CD4-positive, alpha-beta T cell treated with Interleukin-6 for 4 hours (primary cell): Measurements from ENCODE around the gene ASRGL1.
"Not testable (repeated sequence)": the region's sequence is repeated elsewhere in the genome, so short reads cannot be mapped to it uniquely, and the experiment has no call there.

Source experiments
- DNase-seq: peaks from one replicate; pipeline ENCODE4 v3.0.0-alpha.2; 2020; ENCODE audit warnings: mixed read lengths

Gene ASRGL1

DNA sequence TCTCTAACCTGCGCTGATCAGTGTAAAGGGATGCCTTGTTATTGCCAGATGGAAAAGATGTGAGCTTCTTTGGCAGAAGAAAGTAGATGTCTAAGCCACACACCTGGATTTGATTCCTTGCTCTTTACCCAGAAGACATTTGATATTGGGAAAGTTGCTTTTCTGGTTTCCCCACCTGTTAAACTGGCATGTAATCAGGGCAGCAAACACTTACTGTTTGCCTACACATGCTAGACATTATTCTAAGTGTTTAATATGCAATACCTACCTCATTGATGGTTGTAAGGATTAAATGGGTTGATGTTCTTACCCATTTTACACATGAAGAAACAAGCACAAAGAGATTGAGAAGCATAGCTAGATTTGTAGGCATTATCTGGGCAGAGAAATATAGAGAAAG, 16.6 kb downstream of the ASRGL1 start:
- no peak for DNase-seq

- DNase-seq: no peak
These were observed 21.0 kb downstream of the ASRGL1 start for GRCh38 chr11:62358273-62358672.

DNA sequence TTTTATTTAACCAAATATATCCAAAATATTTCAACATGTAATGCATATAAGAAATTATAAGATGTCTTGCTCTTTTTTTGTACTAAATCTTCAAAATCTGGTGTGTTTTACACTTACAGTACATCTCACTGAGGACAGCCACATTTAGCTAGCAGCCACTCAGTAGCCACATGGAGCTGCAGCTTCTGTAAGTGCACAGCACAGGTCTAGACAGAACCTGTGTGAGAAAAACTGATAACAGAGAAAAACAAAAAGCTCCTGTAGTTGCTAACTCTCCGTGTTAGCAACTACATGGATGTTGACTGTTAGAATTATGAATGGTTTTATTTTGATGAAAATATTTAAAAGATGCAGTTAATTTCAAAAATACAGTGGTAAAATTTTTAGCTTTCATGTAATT, 22.2 kb downstream of the ASRGL1 start:
- DNase-seq: no peak

- no peak for DNase-seq
These were observed 23.4 kb downstream of the ASRGL1 start for GRCh38 chr11:62360685-62361084.

GRCh38 chr11:62368861-62369477, 31.7 kb downstream of the ASRGL1 start:
- DNase-seq: not testable (repeated sequence)

DNA sequence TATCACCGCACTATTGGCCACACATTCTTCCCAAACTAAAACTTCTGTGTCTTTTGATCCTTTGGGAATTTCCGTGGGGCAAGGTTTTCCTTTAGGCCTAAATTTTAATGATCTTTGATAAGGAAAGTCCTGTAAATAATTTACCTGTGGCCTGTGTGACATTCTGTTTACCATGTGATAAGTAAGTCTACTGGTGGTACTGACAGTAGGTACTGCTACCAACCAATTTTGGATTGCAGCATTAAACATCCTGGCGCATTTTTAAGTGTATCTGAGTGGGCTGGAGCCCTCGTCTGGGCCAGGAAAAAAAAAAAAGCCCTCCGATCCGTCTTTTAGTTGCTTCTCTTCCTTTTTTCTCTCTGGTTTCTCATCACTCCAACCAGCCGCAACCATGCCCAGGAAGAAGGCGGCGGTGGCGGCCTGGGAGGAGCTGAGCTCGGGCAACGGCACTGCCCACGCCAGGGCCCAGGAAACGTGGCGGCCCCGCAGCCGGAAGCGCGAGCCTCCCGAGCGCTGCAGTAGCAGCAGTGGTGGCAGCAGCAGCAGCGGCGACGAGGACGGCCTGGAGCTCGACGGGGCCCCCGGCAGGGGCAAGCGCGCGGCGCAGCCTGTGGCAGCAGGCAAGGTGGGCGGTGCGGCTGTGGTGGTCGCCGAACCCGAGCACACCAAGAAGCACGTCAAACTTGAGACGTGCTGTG, 33.6 kb downstream of the ASRGL1 start:
- DNase-seq: peak; percentile 62

GRCh38 chr11:62372871-62373270, 35.6 kb downstream of the ASRGL1 start:
- no peak for DNase-seq

DNA sequence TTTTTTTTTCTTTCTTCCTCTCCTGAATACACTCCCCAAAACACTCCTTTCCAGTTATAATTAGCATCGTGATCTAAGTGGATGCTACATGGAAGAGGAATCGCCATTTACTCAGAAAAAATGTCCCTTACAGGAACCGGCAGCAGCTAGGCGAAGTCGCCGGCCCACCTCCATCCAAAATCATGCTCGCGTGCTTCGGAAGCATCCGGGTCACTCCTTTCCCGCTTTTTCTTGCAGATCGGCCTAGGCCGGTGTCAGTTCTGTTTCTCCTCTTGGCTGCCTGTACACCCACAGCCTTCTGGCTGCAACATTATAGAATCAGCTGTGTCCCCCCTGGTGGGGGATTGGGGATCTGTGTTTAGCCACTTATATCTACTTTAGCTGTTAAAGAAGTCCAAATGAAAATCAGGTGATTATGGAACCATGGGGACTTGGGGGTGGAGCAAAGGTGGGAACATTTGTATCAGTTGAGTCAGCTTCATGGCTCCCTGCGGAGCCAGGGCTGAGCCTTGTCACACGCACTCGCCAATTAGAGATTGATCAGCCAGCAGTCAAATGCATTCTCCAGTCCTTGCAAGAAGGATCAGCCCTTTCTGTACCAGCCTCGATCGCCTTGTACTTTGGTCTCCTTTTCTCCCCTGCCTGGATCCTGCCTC, 36.3 kb downstream of the ASRGL1 start:
- no peak for DNase-seq

- DNase-seq: no peak
These were observed 37.6 kb downstream of the ASRGL1 start for GRCh38 chr11:62374801-62375200.

DNA sequence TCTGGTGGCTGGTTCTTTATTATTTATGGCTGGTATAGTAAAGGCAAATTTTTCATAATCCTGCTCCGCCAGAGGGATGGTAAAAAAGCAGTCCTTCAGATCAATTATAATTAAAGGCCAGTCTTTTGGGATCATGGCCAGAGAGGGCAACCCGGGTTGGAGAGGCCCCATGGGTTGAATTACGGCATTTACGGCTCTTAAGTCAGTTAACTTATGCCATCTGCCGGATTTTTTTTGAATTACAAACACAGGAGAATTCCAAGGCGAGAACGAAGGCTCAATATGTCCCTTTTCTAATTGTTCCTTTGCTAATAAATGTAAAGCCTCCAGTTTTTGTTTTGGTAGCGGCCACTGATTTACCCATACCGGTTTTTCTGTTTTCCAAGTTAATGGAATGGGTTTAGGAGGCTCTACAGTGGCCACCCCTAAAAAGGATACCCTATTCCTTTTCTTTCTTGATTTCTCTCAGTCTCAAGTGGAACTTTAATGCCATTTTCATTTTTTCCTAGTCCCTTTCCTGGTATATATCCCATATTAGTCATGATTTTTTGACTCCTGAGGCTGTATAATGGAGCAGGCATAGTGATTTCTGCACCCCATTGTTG, 41.3 kb downstream of the ASRGL1 start:
- not testable (repeated sequence) for DNase-seq

GRCh38 chr11:62379586-62379985, 42.3 kb downstream of the ASRGL1 start:
- DNase-seq: not testable (repeated sequence)

DNA sequence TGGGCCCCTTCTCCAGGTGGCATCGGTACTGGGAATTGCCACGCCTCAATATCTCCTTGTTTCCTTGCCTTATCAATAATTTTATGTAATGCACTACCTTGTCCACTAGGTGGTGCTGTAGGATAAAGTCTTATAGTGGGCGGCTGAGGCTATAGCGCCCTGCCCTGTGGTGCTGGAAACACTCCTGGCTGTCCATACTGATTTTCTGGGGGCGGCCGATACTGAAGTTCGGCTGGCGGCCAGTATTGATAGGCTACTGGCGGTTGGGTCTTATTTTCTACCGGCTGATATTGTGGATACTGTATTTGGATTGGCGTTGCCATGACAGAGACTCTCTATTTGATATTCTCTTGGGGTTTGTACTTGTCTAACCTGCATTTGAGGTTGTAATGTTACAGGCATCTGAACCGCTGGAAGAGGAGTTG, 43.6 kb downstream of the ASRGL1 start:
- peak; percentile 48 for DNase-seq

GRCh38 chr11:62383822-62384221, 46.6 kb downstream of the ASRGL1 start:
- DNase-seq: no peak

GRCh38 chr11:62386083-62386482, 48.8 kb downstream of the ASRGL1 start:
- not testable (repeated sequence) for DNase-seq

DNA sequence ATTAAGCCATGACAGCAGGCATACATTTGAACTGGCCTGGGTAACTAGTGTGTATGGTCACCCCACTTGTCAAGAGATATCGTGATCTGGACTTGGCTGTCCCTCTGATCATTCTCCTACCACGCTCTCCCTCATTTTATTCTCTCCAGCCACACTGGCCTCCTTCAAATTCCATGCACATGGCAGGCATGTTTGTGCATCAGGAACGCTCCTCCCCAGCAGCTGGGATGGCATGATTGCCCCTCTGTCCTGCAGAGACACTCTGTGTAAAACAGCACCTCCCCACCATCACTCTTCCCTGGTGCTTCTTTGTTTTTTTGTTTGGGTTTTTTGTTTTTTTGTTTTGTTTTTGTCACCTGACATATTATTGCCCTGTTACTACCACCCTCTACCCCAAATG, 50.1 kb downstream of the ASRGL1 start:
- DNase-seq: no peak

DNA sequence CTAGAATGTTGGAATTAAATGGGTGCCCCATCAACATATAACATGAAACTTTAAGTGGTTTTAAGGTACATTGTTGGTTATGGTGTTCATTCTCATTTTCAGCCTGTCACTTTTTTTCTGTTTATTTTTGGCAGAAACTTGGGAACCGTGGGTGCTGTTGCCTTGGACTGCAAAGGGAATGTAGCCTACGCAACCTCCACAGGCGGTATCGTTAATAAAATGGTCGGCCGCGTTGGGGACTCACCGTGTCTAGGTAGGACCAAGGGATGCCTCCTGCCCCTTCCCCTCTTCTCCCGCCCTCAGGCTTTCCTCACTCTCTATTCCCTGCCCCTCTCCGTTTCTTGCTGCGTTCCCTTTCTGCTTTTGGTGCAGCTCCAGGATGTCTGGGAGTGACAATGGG, 51.8 kb downstream of the ASRGL1 start:
- DNase-seq: no peak

DNA sequence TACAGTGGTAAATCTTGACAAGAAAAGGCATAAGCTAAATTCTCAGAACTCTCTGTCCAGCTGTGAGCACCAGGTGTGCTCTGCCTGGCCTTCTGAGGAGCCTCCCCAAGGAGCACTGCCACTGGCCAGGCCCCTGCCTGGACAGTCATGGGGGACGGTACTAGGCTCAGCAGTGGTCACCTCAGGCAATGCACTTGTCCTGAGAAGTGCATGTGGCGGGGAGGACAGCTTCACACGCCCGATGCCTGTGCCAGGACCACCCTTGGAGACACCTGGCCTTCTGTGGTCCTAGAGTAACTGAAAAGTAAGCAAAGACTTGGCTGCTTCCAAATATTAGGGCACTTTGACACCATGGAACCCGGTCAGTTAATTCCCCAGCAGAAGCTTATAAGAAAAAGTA, 53.0 kb downstream of the ASRGL1 start:
- DNase-seq: no peak

GRCh38 chr11:62390722-62391121, 53.5 kb downstream of the ASRGL1 start:
- no peak for DNase-seq

GRCh38 chr11:62391642-62392425, 54.6 kb downstream of the ASRGL1 start:
- DNase-seq: no peak

DNA sequence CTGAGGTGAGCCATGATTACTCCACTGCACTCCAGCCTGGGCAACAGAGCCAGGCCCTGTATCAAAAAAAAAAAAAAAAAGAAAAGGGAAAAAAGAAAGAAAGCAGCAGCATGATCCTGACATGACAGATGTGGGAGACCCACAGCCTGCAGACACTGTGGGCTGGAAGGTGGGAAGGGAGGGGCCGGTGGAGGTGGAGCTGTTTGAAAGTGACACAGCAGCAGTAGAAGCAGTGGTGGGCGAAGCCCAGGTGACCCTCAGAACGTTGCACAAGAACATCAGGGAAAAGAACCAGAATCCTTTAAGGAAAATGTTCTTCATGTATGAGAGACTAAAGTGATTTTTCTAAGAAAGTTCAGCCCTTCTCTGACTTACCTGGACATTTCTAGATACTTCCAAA, 55.3 kb downstream of the ASRGL1 start:
- DNase-seq: no peak

- DNase-seq: peak; percentile 50
These were observed 55.9 kb downstream of the ASRGL1 start for GRCh38 chr11:62393061-62393611.

DNA sequence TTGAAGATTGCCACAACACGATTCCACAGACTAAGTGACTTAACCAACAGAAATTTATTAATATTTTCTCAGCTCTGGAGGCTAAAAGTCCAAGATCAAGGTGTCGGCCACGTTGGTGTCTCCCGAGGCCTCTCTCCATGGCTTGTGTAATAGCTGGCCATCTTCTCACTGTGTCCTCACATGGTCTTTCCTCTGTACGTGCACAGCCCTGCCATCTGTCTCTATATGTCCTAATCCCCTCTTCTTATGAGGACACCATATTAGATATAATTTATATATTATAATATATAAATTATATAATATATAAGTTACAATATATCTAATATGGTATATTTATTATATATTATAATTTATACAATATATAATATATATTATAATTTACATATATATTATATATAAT, 56.5 kb downstream of the ASRGL1 start:
- DNase-seq: no peak
